OCI-LY3 (cell line): ENCODE data around the gene DNAAF5.

Source experiments
- H2AFZ ChIP-seq: fragments of 200-600, 300-600 bp; shearing (Covaris generic); 2 replicates; pipeline ENCODE4 v1.6.0; 2014; ENCODE audit warnings: antibody characterized with exemption, low read depth, low read length
- H3K27ac ChIP-seq: fragments of 200-600, 300-600 bp; sonication (generic); 2 replicates; pipeline ENCODE4 v1.5.1; 2014; ENCODE audit warnings: mild to moderate bottlenecking, low read length, moderate library complexity, mixed read lengths
- H3K27me3 ChIP-seq: fragments of 200-600, 300-600 bp; sonication (generic); 2 replicates; pipeline ENCODE4 v1.6.1; 2014; ENCODE audit warnings: low read depth, low read length, mixed read lengths
- H3K36me3 ChIP-seq: fragments of 200-600, 300-600 bp; sonication (generic); replicated peaks from 2 replicates; pipeline ENCODE3; 2014; ENCODE audit warnings: low read depth, low read length, mixed read lengths
- H3K4me1 ChIP-seq: fragments of 300-600, 200-600 bp; sonication (generic); 2 replicates; pipeline ENCODE4 v1.6.1; 2014; ENCODE audit warnings: low read length, mixed read lengths
- H3K4me2 ChIP-seq: fragments of 200-600, 300-600 bp; sonication (generic); 2 replicates; pipeline ENCODE4 v1.6.1; 2014; ENCODE audit warnings: low read length, mixed read lengths
- H3K4me3 ChIP-seq: fragments of 300-600, 200-600 bp; sonication (generic); 2 replicates; pipeline ENCODE4 v1.5.1; 2014; ENCODE audit warnings: antibody characterized with exemption, mild to moderate bottlenecking, low read length, moderate library complexity
- H3K79me2 ChIP-seq: fragments of 300-600, 200-600 bp; shearing (Covaris generic); 2 replicates; pipeline ENCODE4 v1.6.1; 2014; ENCODE audit warnings: mild to moderate bottlenecking, low read length, mixed read lengths
- H3K9ac ChIP-seq: fragments of 300-600, 200-600 bp; shearing (Covaris generic); 2 replicates; pipeline ENCODE4 v1.6.0; 2014; ENCODE audit warnings: mild to moderate bottlenecking, low read length, moderate library complexity
- H3K9me3 ChIP-seq: fragments of 200-600, 300-600 bp; shearing (Covaris generic); 2 replicates; pipeline ENCODE4 v1.6.1; 2014; ENCODE audit warnings: low read length, mixed read lengths; ENCODE audit not compliant: insufficient read depth
- H4K20me1 ChIP-seq: fragments of 200-600, 300-600 bp; sonication (generic); 2 replicates; pipeline ENCODE4 v1.6.1; 2016; ENCODE audit warnings: low read length, mixed read lengths; ENCODE audit not compliant: insufficient read depth
- EZH2phosphoT487 ChIP-seq: fragments of 200-600 bp; shearing (Covaris generic); IDR thresholded peaks from 2 replicates; pipeline ENCODE4 v1.6.1; 2018; ENCODE audit warnings: antibody characterized with exemption, mixed run types, low read depth
- TF ChIP-seq, protein P1 (sequence below): fragments of 200-600, 300-600 bp; sonication (generic); IDR thresholded peaks from 2 replicates; pipeline ENCODE4 v1.5.1; 2014; ENCODE audit warnings: antibody characterized with exemption, low read length, low read depth

The DNAAF5 gene

DNA sequence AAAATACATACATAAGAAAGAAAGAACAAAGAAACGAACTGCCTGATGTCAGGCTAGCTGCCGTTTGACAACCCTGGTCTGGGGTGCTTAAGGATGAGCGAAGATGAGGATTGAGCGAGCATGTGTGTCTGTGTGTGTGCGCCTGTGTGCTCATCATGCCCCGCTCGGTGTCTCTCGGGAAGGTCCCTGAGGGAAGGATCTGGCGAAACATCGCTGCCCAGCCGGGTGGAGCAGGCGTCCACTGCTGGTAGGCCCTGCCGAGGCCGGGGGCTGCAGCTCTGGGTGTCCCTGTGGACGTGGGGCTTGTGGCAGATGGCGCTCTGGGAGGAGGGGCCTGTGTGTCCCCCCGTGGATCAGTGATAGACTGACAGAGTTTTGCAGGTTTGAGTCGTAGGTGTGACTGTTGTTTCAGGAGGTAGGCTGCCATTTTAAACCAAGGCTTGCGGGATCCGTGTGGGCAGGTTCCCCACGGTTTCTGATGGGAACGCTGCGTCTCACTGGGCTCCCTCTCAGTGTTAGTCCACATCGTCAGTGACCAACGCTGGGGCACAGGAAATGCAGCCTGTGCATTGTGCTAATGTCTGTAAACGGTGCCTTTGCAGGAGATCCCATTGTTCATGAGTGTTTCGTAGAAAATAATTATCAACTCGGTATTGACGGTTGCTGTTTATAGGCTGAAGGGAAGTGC lies 99.9 kb downstream of the DNAAF5 start:
- Histone ChIP-seq H3K4me3 (no peak overlapping the region), H2AFZ (no peak overlapping the region), H3K79me2 (peaks cover 87% of the 10 kb centered on the region), H3K9me3 (no peaks in the 10 kb centered on the region), H3K4me2 (no peak overlapping the region), H3K27me3 (no peaks in the 10 kb centered on the region), H3K4me1 (peaks cover 5% of the 10 kb centered on the region), H3K27ac (no peak overlapping the region), H4K20me1 (peaks cover 34% of the 10 kb centered on the region), H3K36me3 (no peaks in the 10 kb centered on the region), H3K9ac (no peak overlapping the region)
- no peak for TF ChIP-seq EZH2phosphoT487
- TF ChIP-seq, protein P1, sequence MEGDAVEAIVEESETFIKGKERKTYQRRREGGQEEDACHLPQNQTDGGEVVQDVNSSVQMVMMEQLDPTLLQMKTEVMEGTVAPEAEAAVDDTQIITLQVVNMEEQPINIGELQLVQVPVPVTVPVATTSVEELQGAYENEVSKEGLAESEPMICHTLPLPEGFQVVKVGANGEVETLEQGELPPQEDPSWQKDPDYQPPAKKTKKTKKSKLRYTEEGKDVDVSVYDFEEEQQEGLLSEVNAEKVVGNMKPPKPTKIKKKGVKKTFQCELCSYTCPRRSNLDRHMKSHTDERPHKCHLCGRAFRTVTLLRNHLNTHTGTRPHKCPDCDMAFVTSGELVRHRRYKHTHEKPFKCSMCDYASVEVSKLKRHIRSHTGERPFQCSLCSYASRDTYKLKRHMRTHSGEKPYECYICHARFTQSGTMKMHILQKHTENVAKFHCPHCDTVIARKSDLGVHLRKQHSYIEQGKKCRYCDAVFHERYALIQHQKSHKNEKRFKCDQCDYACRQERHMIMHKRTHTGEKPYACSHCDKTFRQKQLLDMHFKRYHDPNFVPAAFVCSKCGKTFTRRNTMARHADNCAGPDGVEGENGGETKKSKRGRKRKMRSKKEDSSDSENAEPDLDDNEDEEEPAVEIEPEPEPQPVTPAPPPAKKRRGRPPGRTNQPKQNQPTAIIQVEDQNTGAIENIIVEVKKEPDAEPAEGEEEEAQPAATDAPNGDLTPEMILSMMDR = no peak

GRCh38 chr7:828793-829561 lies 102.5 kb downstream of the DNAAF5 start:
- Histone ChIP-seq H3K4me2 (no peak overlapping the region), H3K27me3 (no peaks in the 10 kb centered on the region), H2AFZ (no peak overlapping the region), H3K36me3 (peaks cover 4% of the 10 kb centered on the region), H3K4me1 (peaks cover 13% of the 10 kb centered on the region), H3K9me3 (no peaks in the 10 kb centered on the region), H3K4me3 (no peak overlapping the region), H3K79me2 (peaks cover 82% of the 10 kb centered on the region), H4K20me1 (peaks cover 24% of the 10 kb centered on the region), H3K27ac (no peak overlapping the region), H3K9ac (no peak overlapping the region)
- TF ChIP-seq EZH2phosphoT487 = no peak
- TF ChIP-seq, protein P1 = no peak

GRCh38 chr7:830069-830468 lies 103.6 kb downstream of the DNAAF5 start:
- Histone ChIP-seq H3K4me2 (no peak overlapping the region), H3K4me1 (peaks cover 13% of the 10 kb centered on the region), H3K27ac (no peak overlapping the region), H3K9ac (no peak overlapping the region), H4K20me1 (peaks cover 24% of the 10 kb centered on the region), H3K79me2 (peaks cover 76% of the 10 kb centered on the region), H2AFZ (no peak overlapping the region), H3K27me3 (no peaks in the 10 kb centered on the region), H3K4me3 (no peak overlapping the region), H3K9me3 (no peaks in the 10 kb centered on the region), H3K36me3 (peaks cover 4% of the 10 kb centered on the region)
- TF ChIP-seq EZH2phosphoT487 = no peak
- TF ChIP-seq, protein P1 = no peak

GRCh38 chr7:831596-832166 lies 105.2 kb downstream of the DNAAF5 start:
- TF ChIP-seq, protein P1 = no peak
- H3K4me1 ChIP-seq = peaks cover 13% of the 10 kb centered on the region
- peaks cover 71% of the 10 kb centered on the region for H3K79me2 ChIP-seq
- H3K9me3 ChIP-seq = no peaks in the 10 kb centered on the region
- peak overlapping the region; percentile 54 for H3K4me2 ChIP-seq
- H3K4me3 ChIP-seq = 0 out of 2 replicates have a peak overlapping the region, but pooled peaks have one; percentile 18
- H3K27me3 ChIP-seq = no peaks in the 10 kb centered on the region
- no peak overlapping the region for H3K9ac ChIP-seq
- peak overlapping the region; percentile 36 for H3K27ac ChIP-seq
- H3K36me3 ChIP-seq = peaks cover 4% of the 10 kb centered on the region
- H4K20me1 ChIP-seq = peaks cover 24% of the 10 kb centered on the region
- H2AFZ ChIP-seq = no peak overlapping the region
